Gastrocnemius medialis (tissue), 4 donors: ENCODE measurements around the gene MACROD2.

Source experiments
- POLR2A ChIP-seq, 2 donors: fragments of 450-650 bp; IDR thresholded peaks; one replicate each; pipeline ENCODE4 v1.6.1; 2017; ENCODE audit warnings: antibody characterized with exemption in 2 of 2, mild to moderate bottlenecking in 2 of 2, moderate library complexity in 2 of 2
- TF ChIP-seq, protein P1 (sequence below), 5 experiments: fragments of 450-650 bp in 3 of 5; fragments of 200-600 bp in 2 of 5; sonication (generic) in 2 of 5; IDR thresholded peaks in 4 of 5; conservative IDR thresholded peaks in 1 of 5; 1 replicate in 4 of 5; 2 replicates in 1 of 5; pipeline ENCODE4 v1.5.1; 2016 to 2019; ENCODE audit warnings: antibody characterized with exemption in 5 of 5, mild to moderate bottlenecking in 3 of 5, moderate library complexity in 3 of 5

DNA sequence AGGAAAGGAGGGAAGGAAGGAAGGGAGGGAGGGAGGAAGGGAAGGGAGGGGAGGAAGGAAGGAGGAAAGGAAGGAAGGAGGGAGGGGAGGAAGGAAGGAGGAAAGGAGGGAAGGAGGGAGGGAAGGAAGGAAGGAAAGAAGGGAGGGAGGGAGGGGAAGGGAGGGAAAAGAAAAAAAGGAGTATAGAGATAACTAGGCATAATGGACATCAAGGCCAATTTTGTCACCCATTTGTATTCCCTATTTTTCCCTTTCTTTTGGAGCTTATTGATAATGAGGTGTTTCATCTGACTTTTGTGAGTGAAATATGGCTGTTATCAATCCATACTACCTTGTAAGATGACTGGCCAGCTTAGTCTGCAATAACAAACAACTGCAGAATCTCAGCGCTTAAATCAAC lies 624.1 kb downstream of the MACROD2 start:
- TF ChIP-seq POLR2A (IDR thresholded peaks at IDR 0.05), result no peak
- TF ChIP-seq, protein P1, sequence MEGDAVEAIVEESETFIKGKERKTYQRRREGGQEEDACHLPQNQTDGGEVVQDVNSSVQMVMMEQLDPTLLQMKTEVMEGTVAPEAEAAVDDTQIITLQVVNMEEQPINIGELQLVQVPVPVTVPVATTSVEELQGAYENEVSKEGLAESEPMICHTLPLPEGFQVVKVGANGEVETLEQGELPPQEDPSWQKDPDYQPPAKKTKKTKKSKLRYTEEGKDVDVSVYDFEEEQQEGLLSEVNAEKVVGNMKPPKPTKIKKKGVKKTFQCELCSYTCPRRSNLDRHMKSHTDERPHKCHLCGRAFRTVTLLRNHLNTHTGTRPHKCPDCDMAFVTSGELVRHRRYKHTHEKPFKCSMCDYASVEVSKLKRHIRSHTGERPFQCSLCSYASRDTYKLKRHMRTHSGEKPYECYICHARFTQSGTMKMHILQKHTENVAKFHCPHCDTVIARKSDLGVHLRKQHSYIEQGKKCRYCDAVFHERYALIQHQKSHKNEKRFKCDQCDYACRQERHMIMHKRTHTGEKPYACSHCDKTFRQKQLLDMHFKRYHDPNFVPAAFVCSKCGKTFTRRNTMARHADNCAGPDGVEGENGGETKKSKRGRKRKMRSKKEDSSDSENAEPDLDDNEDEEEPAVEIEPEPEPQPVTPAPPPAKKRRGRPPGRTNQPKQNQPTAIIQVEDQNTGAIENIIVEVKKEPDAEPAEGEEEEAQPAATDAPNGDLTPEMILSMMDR (IDR thresholded peaks at IDR 0.05 in 4 of 5, conservative IDR thresholded peaks at IDR 0.05 in 1 of 5), result no peak
